GM23248 (cell line): ENCODE data around the gene ITGB2. TPM values are rescaled to one million over a fixed set of nuclear protein-coding genes. Genes with fewer than 3 reads are reported as not detected.
A peak's percentile ranks its signal among the peaks of the same experiment; 100 is the strongest.

Experiments used
- DNase-seq: peaks from one replicate; pipeline ENCODE4 v3.0.0-alpha.2; 2015
- H2AFZ ChIP-seq: fragments of 200-600 bp; sonication (generic); 2 replicates; pipeline ENCODE4 v1.6.1; 2016; ENCODE audit warnings: antibody characterized with exemption
- H3F3A ChIP-seq: fragments of 200-600 bp; sonication (generic); 2 replicates; pipeline ENCODE4 v1.6.1; 2016; ENCODE audit warnings: mild to moderate bottlenecking, antibody characterized with exemption, mixed run types; ENCODE audit not compliant: insufficient read depth
- H3K27ac ChIP-seq: fragments of 200-600 bp; sonication (generic); 2 replicates; pipeline ENCODE4 v1.5.1; 2016; ENCODE audit warnings: mild to moderate bottlenecking
- H3K27me3 ChIP-seq: fragments of 200-600 bp; sonication (generic); replicated peaks from 2 replicates; pipeline ENCODE4 v1.6.1; 2016; ENCODE audit warnings: mild to moderate bottlenecking; ENCODE audit not compliant: insufficient read depth
- H3K36me3 ChIP-seq: fragments of 200-600 bp; sonication (generic); 2 replicates; pipeline ENCODE4 v1.6.1; 2016; ENCODE audit warnings: low read depth, mild to moderate bottlenecking
- H3K4me1 ChIP-seq: fragments of 200-600 bp; sonication (generic); 2 replicates; pipeline ENCODE4 v1.6.1; 2016; ENCODE audit warnings: mild to moderate bottlenecking; ENCODE audit not compliant: insufficient read depth
- H3K4me2 ChIP-seq: fragments of 200-600 bp; sonication (generic); one replicate; pipeline ENCODE4 v1.6.1; 2016; ENCODE audit warnings: mild to moderate bottlenecking; ENCODE audit not compliant: unreplicated experiment
- H3K4me3 ChIP-seq: fragments of 200-600 bp; sonication (generic); 2 replicates; pipeline ENCODE4 v1.5.1; 2016; ENCODE audit warnings: mild to moderate bottlenecking
- H3K79me2 ChIP-seq: fragments of 200-600 bp; sonication (generic); 2 replicates; pipeline ENCODE4 v1.6.1; 2016; ENCODE audit warnings: mild to moderate bottlenecking; ENCODE audit not compliant: insufficient read depth
- H3K9ac ChIP-seq: fragments of 200-600 bp; sonication (generic); 2 replicates; pipeline ENCODE4 v1.6.1; 2016; ENCODE audit warnings: mild to moderate bottlenecking
- H3K9me2 ChIP-seq: fragments of 200-600 bp; sonication (generic); 2 replicates; pipeline ENCODE4 v1.6.1; 2016; ENCODE audit warnings: mixed run types, mild to moderate bottlenecking, moderate library complexity; ENCODE audit not compliant: insufficient read depth
- H3K9me3 ChIP-seq: fragments of 200-600 bp; sonication (generic); one replicate; pipeline ENCODE4 v1.6.1; 2017; ENCODE audit warnings: low read depth
- H4K20me1 ChIP-seq: fragments of 200-600 bp; sonication (generic); 2 replicates; pipeline ENCODE4 v1.6.0; 2016; ENCODE audit not compliant: insufficient read depth
- EZH2 ChIP-seq: fragments of 200-600 bp; sonication (generic); IDR thresholded peaks from 2 replicates; pipeline ENCODE4 v1.6.1; 2018; ENCODE audit warnings: antibody characterized with exemption, mild to moderate bottlenecking; ENCODE audit not compliant: insufficient read depth, poor library complexity, severe bottlenecking
- EZH2phosphoT487 ChIP-seq: fragments of 200-600 bp; sonication (generic); IDR thresholded peaks from 2 replicates; pipeline ENCODE4 v1.6.1; 2018; ENCODE audit warnings: antibody characterized with exemption, moderate library complexity, mild to moderate bottlenecking, low read depth; ENCODE audit not compliant: insufficient read depth
- WGBS, 2 experiments: methylation state at CpG; one replicate each; pipeline ENCODE4 v1.1.6; 2015 to 2017; ENCODE audit warnings: low lambda C conversion rate in 2 of 2, low coverage in 1 of 2; ENCODE audit errors: missing lambda C conversion rate in 2 of 2; 5-methylcytosine and 5-hydroxymethylcytosine counted together
- in situ Hi-C: fragments of 300-500 bp; cut with MboI; formaldehyde crosslinking; loops from 2 replicates; pipeline ENCODE4 v1.15.0; 2020
- polyA plus RNA-seq: library from polyadenylated mRNA; unstranded; fragments of >200 nt; fragmentation: Nextera tagmentation; extraction: Ambion mirVana; gene quantifications from 2 replicates; pipeline ENCODE4 v1.2.1, GENCODE V29; 2016
- total RNA-seq: library from RNA; depleted of rRNA; stranded (reverse); fragments of >200 nt; shearing (Covaris generic); gene quantifications from 2 replicates; pipeline ENCODE4 v1.2.3, GENCODE V29; 2014

Gene ITGB2
- total and polyA plus RNA-seq, 2 experiments from 2014 or later = 1.3 to 2.2 TPM

- in situ Hi-C loops = no loop called here
- H2AFZ ChIP-seq = no peak overlapping the region
- H4K20me1 ChIP-seq = no peaks in the 10 kb centered on the region
- peaks cover 9% of the 10 kb centered on the region for H3K4me1 ChIP-seq
- peaks cover 41% of the 10 kb centered on the region for H3K36me3 ChIP-seq
- no peak overlapping the region for H3K4me2 ChIP-seq
- DNase-seq = no peak
- no peaks in the 10 kb centered on the region for H3K9me3 ChIP-seq
- peaks cover 11% of the 10 kb centered on the region for H3F3A ChIP-seq
- H3K9ac ChIP-seq = no peak overlapping the region
- no peak overlapping the region for H3K27ac ChIP-seq
- TF ChIP-seq EZH2 (no peak), EZH2phosphoT487 (no peak)
- H3K4me3 ChIP-seq = no peak overlapping the region
- H3K27me3 ChIP-seq = no peaks in the 10 kb centered on the region
- peaks cover 55% of the 10 kb centered on the region for H3K79me2 ChIP-seq
- WGBS, 2 experiments = 93 to 96% methylated on average over 32 to 36 of the region's 36 CpGs
- no peaks in the 10 kb centered on the region for H3K9me2 ChIP-seq
Measured at GRCh38 chr21:44848821-44849521, 71.7 kb downstream of the ITGB2 start.

GRCh38 chr21:44847261-44848056 lies 73.2 kb downstream of the ITGB2 start:
- WGBS, 2 experiments = 86 to 90% methylated on average over 24 of the region's 24 CpGs
- Histone ChIP-seq H2AFZ (no peak overlapping the region), H4K20me1 (no peaks in the 10 kb centered on the region), H3F3A (peaks cover 11% of the 10 kb centered on the region), H3K79me2 (peaks cover 39% of the 10 kb centered on the region), H3K9ac (no peak overlapping the region), H3K4me3 (no peak overlapping the region), H3K9me2 (no peaks in the 10 kb centered on the region), H3K4me2 (no peak overlapping the region), H3K27ac (no peak overlapping the region; the same call in 1 of the 2 replicates), H3K4me1 (peaks cover 9% of the 10 kb centered on the region), H3K9me3 (no peaks in the 10 kb centered on the region), H3K36me3 (peaks cover 37% of the 10 kb centered on the region), H3K27me3 (0 out of 2 replicates have a peak, but pooled peaks cover 6% of the 10 kb centered on the region)
- TF ChIP-seq EZH2 (no peak), EZH2phosphoT487 (no peak)
- DNase-seq = no peak
- in situ Hi-C loops = no loop called here

GRCh38 chr21:44846485-44847260 lies 74.0 kb downstream of the ITGB2 start:
- peak overlapping the region; percentile 73 for H3K27ac ChIP-seq

GRCh38 chr21:44846224-44846484 lies 74.5 kb downstream of the ITGB2 start:
- Histone ChIP-seq H3K9ac (peak overlapping the region; percentile 79), H3K27me3 (0 out of 2 replicates have a peak, but pooled peaks cover 6% of the 10 kb centered on the region), H3K79me2 (peaks cover 26% of the 10 kb centered on the region), H2AFZ (peak overlapping the region; percentile 54), H3K4me1 (peaks cover 9% of the 10 kb centered on the region), H4K20me1 (no peaks in the 10 kb centered on the region), H3K27ac (peak overlapping the region; percentile 73), H3K36me3 (peaks cover 25% of the 10 kb centered on the region), H3K4me3 (peak overlapping the region; percentile 63), H3K4me2 (peak overlapping the region; percentile 80), H3K9me2 (no peaks in the 10 kb centered on the region), H3K9me3 (no peaks in the 10 kb centered on the region), H3F3A (peaks cover 11% of the 10 kb centered on the region)
- WGBS, 2 experiments = 2 to 3% methylated on average over 1 of the region's 1 CpG
- no peak for DNase-seq
- TF ChIP-seq EZH2phosphoT487 = no peak
- TF ChIP-seq EZH2 = no peak
- in situ Hi-C loops = no loop called here

More at GRCh38 chr21:44846485-44847260, 74.0 kb downstream of the ITGB2 start:
- in situ Hi-C loops = no loop called here
- H3K36me3 ChIP-seq = peaks cover 30% of the 10 kb centered on the region
- H3K9ac ChIP-seq = peak overlapping the region; percentile 79
- 23 to 24% methylated on average over 24 to 27 of the region's 27 CpGs for WGBS, 2 experiments
- 0 out of 2 replicates have a peak, but pooled peaks cover 6% of the 10 kb centered on the region for H3K27me3 ChIP-seq
- H3K4me2 ChIP-seq = peak overlapping the region; percentile 80
- TF ChIP-seq EZH2phosphoT487 = no peak
- TF ChIP-seq EZH2 = no peak
- DNase-seq = peak; percentile 92
- peak overlapping the region; percentile 63 for H3K4me3 ChIP-seq
- H3F3A ChIP-seq = peaks cover 11% of the 10 kb centered on the region
- H3K4me1 ChIP-seq = peaks cover 9% of the 10 kb centered on the region
- H3K9me3 ChIP-seq = no peaks in the 10 kb centered on the region
- peaks cover 32% of the 10 kb centered on the region for H3K79me2 ChIP-seq
- no peaks in the 10 kb centered on the region for H4K20me1 ChIP-seq
- no peaks in the 10 kb centered on the region for H3K9me2 ChIP-seq
- H2AFZ ChIP-seq = peak overlapping the region; percentile 54
